K562 (cell line): ENCODE measurements around the gene CD3D.

Source experiments
- CTCF ChIP-seq, 3 experiments: IDR thresholded peaks in 2 of 3; conservative IDR thresholded peaks in 1 of 3; 2 replicates each; pipeline ENCODE4 v1.5.1; 2011 to 2012; ENCODE audit warnings: low read length in 3 of 3, mild to moderate bottlenecking in 3 of 3, control low read depth in 2 of 3, improper control_type of control experiment in 1 of 3, inconsistent platforms in 1 of 3, low read depth in 1 of 3, mixed read lengths in 1 of 3, moderate library complexity in 1 of 3; ENCODE audit not compliant: insufficient read depth in 2 of 3
- MTF1 ChIP-seq: fragments of 250-450 bp; sonication (Bioruptor Pico); IDR thresholded peaks from 2 replicates; pipeline ENCODE4 v1.9.0; 2021; ENCODE audit warnings: moderate library complexity, mild to moderate bottlenecking, inconsistent platforms, borderline replicate concordance
- MYC ChIP-seq, 2 experiments: fragments of 250-450 bp in 1 of 2; sonication (Bioruptor Pico) in 1 of 2; IDR thresholded peaks; 2 replicates each; pipeline versions ENCODE4 v1.5.1 to v1.6.1; 2012 to 2021; ENCODE audit warnings: low read depth in 2 of 2, borderline replicate concordance in 1 of 2, improper control_type of control experiment in 1 of 2, low read length in 1 of 2, mild to moderate bottlenecking in 1 of 2, moderate library complexity in 1 of 2
- RAD51 ChIP-seq: fragments of 450-650 bp; IDR thresholded peaks from 2 replicates; pipeline ENCODE4 v1.7.1; 2016; ENCODE audit warnings: low read depth, mild to moderate bottlenecking, borderline replicate concordance
- REST ChIP-seq, 2 experiments: fragments of 450-650 bp; formaldehyde crosslinking in 1 of 2; IDR thresholded peaks; 2 replicates each; pipeline versions ENCODE4 v1.4.0 to v1.6.1; 2014 to 2020; ENCODE audit warnings: mild to moderate bottlenecking in 2 of 2, borderline replicate concordance in 1 of 2, low read depth in 1 of 2
- SMC3 ChIP-seq: conservative IDR thresholded peaks from 2 replicates; pipeline ENCODE4 v1.6.1; 2011; ENCODE audit warnings: low read depth, low read length, improper control_type of control experiment; ENCODE audit not compliant: insufficient read depth
- SP2 ChIP-seq: IDR thresholded peaks from 2 replicates; pipeline ENCODE4 v1.6.1; 2011; ENCODE audit warnings: mild to moderate bottlenecking, low read depth, low read length, moderate library complexity; ENCODE audit not compliant: poor library complexity, severe bottlenecking; ENCODE audit errors: extremely low read depth
- TAF1 ChIP-seq: IDR thresholded peaks from 2 replicates; pipeline ENCODE4 v1.6.1; 2011; ENCODE audit warnings: mild to moderate bottlenecking, low read length, moderate library complexity; ENCODE audit not compliant: insufficient read depth, control insufficient read depth, severe bottlenecking; ENCODE audit errors: extremely low read depth
- TEAD4 ChIP-seq, 2 experiments: sonication (generic) in 1 of 2; formaldehyde crosslinking in 1 of 2; IDR thresholded peaks; 2 replicates each; pipeline versions ENCODE4 v1.6.1 to v1.8.0; 2012 to 2022; ENCODE audit warnings: borderline replicate concordance in 1 of 2, inconsistent platforms in 1 of 2, low read length in 1 of 2, mild to moderate bottlenecking in 1 of 2, missing genetic modification reagents in 1 of 2
- USF2 ChIP-seq: sonication (generic); formaldehyde crosslinking; IDR thresholded peaks from 2 replicates; pipeline ENCODE4 v1.5.0; 2020; ENCODE audit warnings: missing genetic modification reagents
- ZBTB40 ChIP-seq, 2 experiments: fragments of 450-650 bp in 1 of 2; sonication (generic) in 1 of 2; formaldehyde crosslinking in 1 of 2; IDR thresholded peaks; 2 replicates each; pipeline versions ENCODE4 v1.7.1 to v1.9.0; 2016 to 2022; ENCODE audit warnings: inconsistent platforms in 1 of 2, mild to moderate bottlenecking in 1 of 2, missing genetic modification reagents in 1 of 2
- ZNF695 ChIP-seq: fragments of 450-650 bp; formaldehyde crosslinking; IDR thresholded peaks from 2 replicates; pipeline ENCODE4 v1.4.0; 2020; ENCODE audit warnings: mild to moderate bottlenecking, moderate library complexity

GRCh38 chr11:118310271-118310670, 32.2 kb downstream of the CD3D start:
- TF ChIP-seq MYC (IDR thresholded peaks at IDR 0.05; ENCODE audit: low read depth, low read length) (no peak), MYC (CRISPR knock-in tag; IDR thresholded peaks at IDR 0.05; ENCODE audit: borderline replicate concordance, low read depth) (no peak), ZBTB40 (IDR thresholded peaks at IDR 0.05) (no peak), ZBTB40 (CRISPR knock-in tag; IDR thresholded peaks at IDR 0.05) (no peak), CTCF (IDR thresholded peaks at IDR 0.05 in 2 of 3, conservative IDR thresholded peaks at IDR 0.05 in 1 of 3; ENCODE audit: insufficient read depth in 2 of 3, low read depth in 1 of 3, low read length in 3 of 3) (no peak), REST (IDR thresholded peaks at IDR 0.05; ENCODE audit: borderline replicate concordance) (no peak), REST (CRISPR knock-in tag; IDR thresholded peaks at IDR 0.05; ENCODE audit: low read depth) (no peak), MTF1 (CRISPR knock-in tag) (no peak), SMC3 (no peak), SP2 (no peak), RAD51 (no peak), TEAD4 (IDR thresholded peaks at IDR 0.05; ENCODE audit: low read length) (no peak), TEAD4 (CRISPR knock-in tag; IDR thresholded peaks at IDR 0.05; ENCODE audit: borderline replicate concordance) (no peak), USF2 (CRISPR knock-in tag) (no peak), TAF1 (no peak), ZNF695 (CRISPR knock-in tag) (no peak)
